8988T (cell line): Measurements from ENCODE around the gene APBA1.
A peak's percentile ranks its signal among the peaks of the same experiment; 100 is the strongest.

Source experiments
- DNase-seq: peaks from one replicate; pipeline ENCODE4 v3.0.0; 2011

Gene APBA1

GRCh38 chr9:69671879-69672595, at the start of gene APBA1:
Gene APBA1, minus strand, starts transcription at chr9:69672371.
- peak; percentile 34 for DNase-seq

- DNase-seq: no peak
Measured at GRCh38 chr9:69719983-69720382, 47.8 kb upstream of the APBA1 start.

GRCh38 chr9:69719367-69719766, 47.2 kb upstream of the APBA1 start:
- DNase-seq: no peak

GRCh38 chr9:69718218-69718617, 46.0 kb upstream of the APBA1 start:
- DNase-seq: no peak

GRCh38 chr9:69715825-69716224, 43.7 kb upstream of the APBA1 start:
- no peak for DNase-seq

GRCh38 chr9:69715096-69715495, 42.9 kb upstream of the APBA1 start:
- DNase-seq: no peak

GRCh38 chr9:69697475-69697874, 25.3 kb upstream of the APBA1 start:
- no peak for DNase-seq

GRCh38 chr9:69696802-69697201, 24.6 kb upstream of the APBA1 start:
- no peak for DNase-seq

- DNase-seq: no peak
Measured at GRCh38 chr9:69689991-69690538, 17.9 kb upstream of the APBA1 start.

- no peak for DNase-seq
Measured at GRCh38 chr9:69683927-69684326, 11.8 kb upstream of the APBA1 start.

- DNase-seq: no peak
Measured at GRCh38 chr9:69678843-69679538, 6.8 kb upstream of the APBA1 start.

GRCh38 chr9:69677931-69678330, 5.8 kb upstream of the APBA1 start:
- no peak for DNase-seq

- DNase-seq: no peak
Measured at GRCh38 chr9:69675563-69675962, 3.4 kb upstream of the APBA1 start.

GRCh38 chr9:69674716-69675438, 2.7 kb upstream of the APBA1 start:
- no peak for DNase-seq

GRCh38 chr9:69674112-69674685, 2.0 kb upstream of the APBA1 start:
- DNase-seq: no peak

GRCh38 chr9:69673311-69673640, 1.1 kb upstream of the APBA1 start:
- DNase-seq: no peak

- DNase-seq: peak; percentile 40
Measured at GRCh38 chr9:69672596-69673310, 582 bp upstream of the APBA1 start.

- DNase-seq: no peak
Measured at GRCh38 chr9:69671311-69671878, 776 bp downstream of the APBA1 start.

- DNase-seq: no peak
Measured at GRCh38 chr9:69667306-69667705, 4.9 kb downstream of the APBA1 start.

- no peak for DNase-seq
Measured at GRCh38 chr9:69660304-69660703, 11.9 kb downstream of the APBA1 start.

GRCh38 chr9:69658987-69659675, 13.0 kb downstream of the APBA1 start:
- DNase-seq: no peak

- DNase-seq: no peak
Measured at GRCh38 chr9:69657269-69657668, 14.9 kb downstream of the APBA1 start.
